Forelimb muscle (tissue), 1 donor: ENCODE data around the gene THBS1. TPM values are rescaled to one million over a fixed set of nuclear protein-coding genes. Genes with fewer than 3 reads are reported as not detected.
A peak's percentile ranks its signal among the peaks of the same experiment; 100 is the strongest.

Source experiments
- DNase-seq: peaks from one replicate; pipeline ENCODE4 v3.0.0-alpha.2; 2013; ENCODE audit warnings: low read depth
- polyA plus RNA-seq: library from polyadenylated mRNA; unstranded; fragments of 120-200 nt; gene quantifications from one replicate; pipeline ENCODE4 v1.2.1, GENCODE V29; 2013; ENCODE audit not compliant: insufficient read length

The THBS1 gene
- polyA plus RNA-seq, 1 donor: 46.5 TPM

DNA sequence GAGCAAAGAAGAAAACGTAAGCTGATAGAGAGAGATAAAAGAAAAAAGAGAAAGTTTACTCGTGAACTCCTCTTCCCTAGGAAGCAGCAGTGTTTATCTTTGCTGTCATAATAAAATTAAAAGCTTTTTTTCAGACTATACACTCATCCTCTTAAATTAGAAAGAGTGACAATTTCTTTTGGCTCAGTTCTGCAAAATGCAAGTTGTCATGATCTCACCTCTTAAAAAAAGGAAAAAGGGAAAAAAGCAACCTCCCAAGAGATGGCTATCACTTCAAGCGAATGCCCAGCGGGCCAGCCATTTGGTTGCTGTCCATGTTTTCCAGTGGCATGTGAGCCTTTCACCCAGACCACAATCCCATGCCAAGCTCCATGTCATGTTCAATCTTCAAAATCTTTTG lies 7.0 kb upstream of the THBS1 start:
- DNase-seq: no peak

GRCh38 chr15:39574427-39574826 lies 6.5 kb upstream of the THBS1 start:
- no peak for DNase-seq

GRCh38 chr15:39575180-39575579 lies 5.7 kb upstream of the THBS1 start:
- no peak for DNase-seq

- DNase-seq: no peak
These were observed 1.9 kb upstream of the THBS1 start for GRCh38 chr15:39578851-39579486.

GRCh38 chr15:39579487-39580116 lies 1.3 kb upstream of the THBS1 start:
- DNase-seq: peak; percentile 48

DNA sequence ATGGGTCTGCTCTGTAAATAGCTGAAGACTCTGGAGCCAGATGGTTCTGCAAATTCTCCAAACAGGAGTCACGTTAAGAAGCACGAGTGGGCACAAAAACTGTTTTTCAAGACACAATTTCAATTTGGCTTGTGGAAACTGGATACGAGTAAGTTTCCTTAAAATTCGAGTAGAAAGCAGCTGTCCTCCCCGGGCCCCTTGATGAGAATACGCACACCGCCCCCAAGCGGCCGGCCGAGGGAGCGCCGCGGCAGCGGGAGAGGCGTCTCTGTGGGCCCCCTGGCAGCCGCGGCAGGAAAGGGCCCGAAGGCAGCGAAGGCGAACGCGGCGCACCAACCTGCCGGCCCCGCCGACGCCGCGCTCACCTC lies 778 bp upstream of the THBS1 start:
- DNase-seq: peak; percentile 76

GRCh38 chr15:39581242-39581792 lies 438 bp downstream of the THBS1 start:
- no peak for DNase-seq

- no peak for DNase-seq
These were observed 960 bp downstream of the THBS1 start for GRCh38 chr15:39581793-39582285.

- no peak for DNase-seq
These were observed 1.6 kb downstream of the THBS1 start for GRCh38 chr15:39582286-39582976.

- DNase-seq: no peak
These were observed 2.2 kb downstream of the THBS1 start for GRCh38 chr15:39582977-39583595.

DNA sequence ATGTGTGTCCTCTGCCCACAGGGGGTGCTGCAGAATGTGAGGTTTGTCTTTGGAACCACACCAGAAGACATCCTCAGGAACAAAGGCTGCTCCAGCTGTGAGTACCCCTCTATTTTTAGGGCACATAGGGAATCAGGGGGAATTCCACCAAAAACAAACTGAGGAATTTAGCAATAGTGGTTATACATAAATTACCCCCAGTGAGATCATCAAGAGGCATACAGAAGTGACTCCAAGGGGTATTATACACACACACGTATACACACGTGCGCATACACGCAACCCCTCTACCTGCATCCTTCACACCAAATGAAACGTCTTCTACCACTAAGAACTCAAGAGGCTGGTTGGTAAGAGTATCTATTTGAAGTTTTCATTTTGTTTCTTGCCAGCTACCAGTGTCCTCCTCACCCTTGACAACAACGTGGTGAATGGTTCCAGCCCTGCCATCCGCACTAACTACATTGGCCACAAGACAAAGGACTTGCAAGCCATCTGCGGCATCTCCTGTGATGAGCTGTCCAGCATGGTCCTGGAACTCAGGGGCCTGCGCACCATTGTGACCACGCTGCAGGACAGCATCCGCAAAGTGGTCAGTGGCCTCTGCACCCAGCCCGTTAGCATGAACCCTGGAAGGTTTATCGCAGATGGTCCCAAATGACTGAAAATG lies 2.9 kb downstream of the THBS1 start:
- no peak for DNase-seq

DNA sequence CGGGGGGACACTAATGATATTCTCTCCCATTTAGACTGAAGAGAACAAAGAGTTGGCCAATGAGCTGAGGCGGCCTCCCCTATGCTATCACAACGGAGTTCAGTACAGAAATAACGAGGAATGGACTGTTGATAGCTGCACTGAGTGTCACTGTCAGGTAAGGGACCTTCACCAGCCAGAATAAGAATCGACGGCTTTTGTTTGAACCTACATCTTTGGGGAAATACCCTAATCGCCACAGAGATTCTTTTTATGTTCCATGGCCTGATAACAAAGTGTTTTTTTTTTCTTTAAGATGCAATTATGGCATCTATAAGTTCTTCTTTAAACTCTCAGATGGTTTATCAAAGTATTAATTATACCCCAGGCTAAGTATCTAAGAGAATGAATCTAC lies 3.4 kb downstream of the THBS1 start:
- DNase-seq: no peak

- DNase-seq: no peak
These were observed 3.9 kb downstream of the THBS1 start for GRCh38 chr15:39584662-39585388.

DNA sequence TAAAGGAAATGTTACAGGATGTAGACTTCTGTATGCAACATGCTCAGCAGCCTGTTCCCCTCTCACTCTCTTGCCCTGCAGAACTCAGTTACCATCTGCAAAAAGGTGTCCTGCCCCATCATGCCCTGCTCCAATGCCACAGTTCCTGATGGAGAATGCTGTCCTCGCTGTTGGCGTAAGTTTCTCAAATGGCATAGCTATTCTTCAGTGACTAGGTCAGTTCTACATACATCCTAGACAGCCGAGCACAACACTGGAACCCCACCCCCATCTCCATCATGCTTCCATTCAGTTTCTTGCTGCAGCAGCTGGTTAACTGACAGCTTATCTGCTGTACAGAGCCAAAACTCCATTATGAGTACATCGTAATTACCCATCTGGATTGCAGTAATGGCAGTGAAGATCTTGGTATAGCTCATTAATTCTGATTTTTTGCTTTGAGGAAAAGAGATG lies 4.5 kb downstream of the THBS1 start:
- DNase-seq: no peak

DNA sequence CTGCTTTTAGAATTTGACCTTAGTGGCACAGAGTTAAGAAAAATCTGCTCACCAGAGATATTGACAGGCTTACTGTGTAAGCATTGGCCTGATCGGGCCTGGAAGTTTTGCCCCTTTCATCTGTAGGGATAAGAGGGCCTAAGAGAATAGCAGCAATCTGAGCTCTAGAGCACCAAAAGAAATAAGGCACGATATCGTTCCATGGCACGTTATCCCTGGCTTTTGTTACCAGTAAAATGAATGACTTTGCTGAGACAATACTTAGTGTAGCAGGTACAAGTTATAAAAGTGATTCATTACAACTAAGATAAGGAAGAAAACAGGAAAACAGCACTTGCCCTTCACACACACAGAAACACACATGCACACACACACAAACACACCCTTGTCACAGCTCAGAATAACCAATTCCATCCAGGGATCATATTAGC lies 5.0 kb downstream of the THBS1 start:
- no peak for DNase-seq

GRCh38 chr15:39586387-39587095 lies 5.7 kb downstream of the THBS1 start:
- DNase-seq: no peak

GRCh38 chr15:39587096-39587721 lies 6.3 kb downstream of the THBS1 start:
- DNase-seq: no peak

DNA sequence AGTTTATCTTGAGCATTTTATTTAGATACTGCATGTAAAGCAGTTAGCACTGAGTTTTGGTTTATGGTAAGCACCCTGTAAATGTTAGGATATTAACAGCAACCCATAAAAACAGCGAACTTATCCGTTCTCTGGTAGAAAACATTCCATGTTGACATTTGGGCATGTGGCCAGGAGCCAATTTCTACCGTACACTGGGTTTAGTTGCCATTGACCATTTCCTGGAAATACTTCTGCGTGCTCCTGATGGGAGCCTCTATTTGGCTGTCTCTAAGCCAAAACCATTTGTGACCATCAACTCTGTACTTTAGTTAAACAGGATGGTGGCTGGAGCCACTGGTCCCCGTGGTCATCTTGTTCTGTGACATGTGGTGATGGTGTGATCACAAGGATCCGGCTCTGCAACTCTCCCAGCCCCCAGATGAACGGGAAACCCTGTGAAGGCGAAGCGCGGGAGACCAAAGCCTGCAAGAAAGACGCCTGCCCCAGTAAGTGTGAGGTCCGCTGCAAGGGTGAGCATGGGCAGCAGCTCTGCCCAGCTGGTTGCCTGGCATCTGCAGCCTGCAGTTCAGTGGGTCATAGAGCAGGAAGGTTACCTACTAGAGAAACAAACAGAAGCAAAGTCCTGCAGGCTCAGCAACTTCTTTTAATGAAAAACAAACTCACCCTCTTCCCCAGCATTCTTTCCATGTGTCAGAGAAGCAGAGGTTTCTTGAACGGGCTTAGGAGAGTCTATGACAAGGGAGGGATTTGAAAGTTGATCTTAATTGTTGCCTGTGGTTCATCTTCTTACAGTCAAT lies 7.1 kb downstream of the THBS1 start:
- no peak for DNase-seq
